Fibroblast of pulmonary artery (primary cell): ENCODE results near the gene ADGRL4.
"Not testable (repeated sequence)": the region's sequence is repeated elsewhere in the genome, so short reads cannot be mapped to it uniquely, and the experiment has no call there.

Experiments
- DNase-seq: peaks from one replicate; pipeline ENCODE4 v3.0.0-alpha.2; 2010; ENCODE audit warnings: low read depth
- H3K4me3 ChIP-seq: replicated peaks from 2 replicates; pipeline ENCODE4 v1.5.1; 2011; ENCODE audit warnings: low read depth, mild to moderate bottlenecking, control low read depth, low read length, moderate library complexity
- CTCF ChIP-seq: IDR thresholded peaks from 2 replicates; pipeline ENCODE4 v1.5.1; 2011; ENCODE audit warnings: mild to moderate bottlenecking, control low read depth, low read length, inconsistent platforms; ENCODE audit errors: missing control alignments

The ADGRL4 gene

GRCh38 chr1:78996791-78997190 lies 9.7 kb downstream of the ADGRL4 start:
- H3K4me3 ChIP-seq, result no peak overlapping the region
- no peak for TF ChIP-seq CTCF
- DNase-seq, result no peak

DNA sequence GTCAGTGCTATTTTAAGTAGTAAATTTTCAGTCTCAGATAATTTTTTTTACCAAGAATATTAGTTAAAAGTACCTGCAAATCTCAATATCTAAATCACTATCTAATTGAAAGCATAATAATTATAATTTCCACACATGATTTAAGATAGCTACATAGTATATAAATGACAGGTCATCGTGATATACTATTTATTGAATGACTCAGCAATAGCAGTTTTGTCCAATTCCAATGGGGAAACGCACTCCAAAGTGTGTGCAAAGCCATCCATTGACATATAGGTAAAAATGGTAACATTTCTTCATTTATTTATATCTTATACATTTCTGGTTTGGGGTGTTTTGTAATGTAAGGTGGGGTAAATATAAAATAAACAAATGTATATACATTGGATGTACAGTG lies 19.5 kb downstream of the ADGRL4 start:
- DNase-seq, result no peak
- no peak overlapping the region for H3K4me3 ChIP-seq
- no peak for TF ChIP-seq CTCF

- peak; percentile 7 for DNase-seq
- no peak for TF ChIP-seq CTCF
- no peak overlapping the region for H3K4me3 ChIP-seq
Measured at GRCh38 chr1:78980511-78980910, 26.0 kb downstream of the ADGRL4 start.

GRCh38 chr1:78972723-78973122 lies 33.8 kb downstream of the ADGRL4 start:
- no peak for TF ChIP-seq CTCF
- no peak overlapping the region for H3K4me3 ChIP-seq
- DNase-seq, result no peak

GRCh38 chr1:78967091-78967490 lies 39.4 kb downstream of the ADGRL4 start:
- not testable (repeated sequence) for DNase-seq, H3K4me3 ChIP-seq

DNA sequence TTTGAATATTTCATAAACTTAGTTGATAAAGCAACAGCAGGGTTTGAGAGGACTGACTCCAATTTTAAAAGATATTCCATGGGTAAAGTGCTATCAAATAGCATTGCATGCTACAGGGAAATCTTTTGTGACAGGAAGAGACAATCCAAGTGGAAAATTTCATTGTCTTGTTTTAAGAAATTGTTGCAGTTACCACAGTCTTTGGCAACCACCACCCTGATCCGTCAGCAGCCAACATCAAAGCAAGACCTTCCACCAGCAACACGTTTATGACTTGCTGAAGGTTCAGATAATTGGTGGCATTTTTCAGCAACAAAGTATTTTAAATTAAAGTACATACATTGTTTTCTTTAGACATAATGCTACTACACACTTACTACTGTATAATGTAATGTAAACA lies 47.8 kb downstream of the ADGRL4 start:
- no peak for TF ChIP-seq CTCF
- peak; percentile 56 for DNase-seq
- H3K4me3 ChIP-seq, result no peak overlapping the region

- TF ChIP-seq CTCF, result no peak
- H3K4me3 ChIP-seq, result no peak overlapping the region
- DNase-seq, result no peak
Measured at GRCh38 chr1:78950826-78951225, 55.7 kb downstream of the ADGRL4 start.

GRCh38 chr1:78949227-78949626 lies 57.3 kb downstream of the ADGRL4 start:
- no peak for TF ChIP-seq CTCF
- no peak overlapping the region for H3K4me3 ChIP-seq
- no peak for DNase-seq
